C4-2B (cell line): ENCODE data around the gene MUC5AC.

ENCODE experiments used
- H3K27ac ChIP-seq: fragments of 450-650 bp; 2 replicates; pipeline ENCODE4 v1.5.1; 2017
- ZFX ChIP-seq: fragments of 450-650 bp; IDR thresholded peaks from 2 replicates; pipeline ENCODE4 v1.6.1; 2017
- TF ChIP-seq, protein P1 (sequence below): fragments of 450-650 bp; conservative IDR thresholded peaks from 2 replicates; pipeline ENCODE4 v1.5.1; 2017; ENCODE audit warnings: mild to moderate bottlenecking

Gene MUC5AC

DNA sequence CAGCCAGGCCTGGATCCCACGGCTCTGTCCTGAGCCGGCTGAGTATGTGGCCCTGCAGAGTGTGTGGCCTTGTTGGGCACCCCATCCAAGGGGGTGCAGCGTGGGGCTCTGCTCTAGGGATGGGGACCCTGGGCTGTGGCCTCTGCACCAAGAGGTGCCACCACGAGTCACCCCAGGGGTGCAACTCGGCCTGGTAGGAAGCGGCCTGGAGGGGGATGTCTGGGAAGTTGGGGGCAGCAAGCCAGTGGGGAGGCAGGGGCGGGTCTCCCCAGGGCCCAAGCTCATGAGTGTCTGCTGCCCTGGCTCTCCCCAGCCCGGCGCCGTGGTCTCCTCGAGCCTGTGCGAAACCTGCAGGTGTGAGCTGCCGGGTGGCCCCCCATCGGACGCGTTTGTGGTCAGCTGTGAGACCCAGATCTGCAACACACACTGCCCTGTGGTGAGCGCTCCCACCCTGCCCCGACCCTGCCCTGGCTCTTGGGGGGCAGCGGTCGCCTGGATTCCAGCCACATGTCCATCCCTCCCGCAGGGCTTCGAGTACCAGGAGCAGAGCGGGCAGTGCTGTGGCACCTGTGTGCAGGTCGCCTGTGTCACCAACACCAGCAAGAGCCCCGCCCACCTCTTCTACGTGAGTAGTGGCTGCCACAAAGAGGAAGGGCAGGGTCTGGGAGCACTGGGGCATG is 40.9 kb downstream of the MUC5AC start:
- TF ChIP-seq ZFX, result no peak
- TF ChIP-seq, protein P1, sequence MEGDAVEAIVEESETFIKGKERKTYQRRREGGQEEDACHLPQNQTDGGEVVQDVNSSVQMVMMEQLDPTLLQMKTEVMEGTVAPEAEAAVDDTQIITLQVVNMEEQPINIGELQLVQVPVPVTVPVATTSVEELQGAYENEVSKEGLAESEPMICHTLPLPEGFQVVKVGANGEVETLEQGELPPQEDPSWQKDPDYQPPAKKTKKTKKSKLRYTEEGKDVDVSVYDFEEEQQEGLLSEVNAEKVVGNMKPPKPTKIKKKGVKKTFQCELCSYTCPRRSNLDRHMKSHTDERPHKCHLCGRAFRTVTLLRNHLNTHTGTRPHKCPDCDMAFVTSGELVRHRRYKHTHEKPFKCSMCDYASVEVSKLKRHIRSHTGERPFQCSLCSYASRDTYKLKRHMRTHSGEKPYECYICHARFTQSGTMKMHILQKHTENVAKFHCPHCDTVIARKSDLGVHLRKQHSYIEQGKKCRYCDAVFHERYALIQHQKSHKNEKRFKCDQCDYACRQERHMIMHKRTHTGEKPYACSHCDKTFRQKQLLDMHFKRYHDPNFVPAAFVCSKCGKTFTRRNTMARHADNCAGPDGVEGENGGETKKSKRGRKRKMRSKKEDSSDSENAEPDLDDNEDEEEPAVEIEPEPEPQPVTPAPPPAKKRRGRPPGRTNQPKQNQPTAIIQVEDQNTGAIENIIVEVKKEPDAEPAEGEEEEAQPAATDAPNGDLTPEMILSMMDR, result no peak
- no peak overlapping the region for H3K27ac ChIP-seq

DNA sequence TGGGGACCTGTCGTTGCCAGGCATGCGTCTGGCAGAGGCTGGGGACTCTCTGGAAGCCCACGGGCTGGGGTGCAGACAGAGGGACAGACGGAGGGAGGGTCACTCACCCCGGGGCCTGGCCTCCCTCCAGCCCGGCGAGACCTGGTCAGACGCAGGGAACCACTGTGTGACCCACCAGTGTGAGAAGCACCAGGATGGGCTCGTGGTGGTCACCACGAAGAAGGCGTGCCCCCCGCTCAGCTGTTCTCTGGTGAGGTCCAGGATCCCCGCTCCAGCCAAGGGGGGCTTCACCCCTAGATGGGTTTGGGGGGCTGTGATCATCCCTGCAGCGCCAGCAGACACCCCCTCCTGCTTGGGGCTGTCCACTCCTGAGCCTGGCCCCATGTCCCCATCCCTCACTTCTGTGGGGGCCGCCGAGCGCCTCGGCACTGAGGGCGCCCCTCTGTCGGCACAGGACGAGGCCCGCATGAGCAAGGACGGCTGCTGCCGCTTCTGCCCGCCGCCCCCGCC is 41.5 kb downstream of the MUC5AC start:
- no peak overlapping the region for H3K27ac ChIP-seq
- TF ChIP-seq, protein P1, result no peak
- no peak for TF ChIP-seq ZFX

GRCh38 chr11:1199751-1200610 is 42.2 kb downstream of the MUC5AC start:
- TF ChIP-seq, protein P1, result no peak
- no peak for TF ChIP-seq ZFX
- H3K27ac ChIP-seq, result no peak overlapping the region

DNA sequence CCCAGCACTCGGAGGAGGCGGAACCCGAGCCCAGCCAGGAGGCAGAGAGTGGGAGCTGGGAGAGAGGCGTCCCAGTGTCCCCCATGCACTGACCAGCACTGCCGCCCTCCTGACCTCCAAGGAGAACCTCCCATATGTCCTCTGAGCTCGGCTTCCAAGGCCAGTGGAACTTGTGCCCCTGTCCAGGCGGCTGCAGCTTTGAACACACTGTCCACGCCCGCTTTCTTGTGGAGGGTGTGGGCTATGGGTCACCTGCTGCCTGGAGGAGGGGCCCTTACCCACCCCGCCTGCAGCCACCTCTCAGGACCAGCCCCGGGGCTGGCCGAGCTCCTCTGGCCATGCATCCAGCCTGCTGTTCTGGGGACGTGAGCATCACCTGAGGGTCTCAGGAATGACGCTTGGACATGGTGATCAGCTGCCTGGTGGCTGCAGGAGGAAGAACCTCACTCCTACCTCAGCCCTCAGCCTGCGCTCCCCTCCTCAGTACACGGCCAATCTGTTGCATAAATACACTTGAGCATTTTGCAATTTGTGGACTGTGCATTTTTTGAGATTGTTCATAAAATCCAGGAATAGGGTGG is 42.9 kb downstream of the MUC5AC start:
- no peak overlapping the region for H3K27ac ChIP-seq
- TF ChIP-seq, protein P1, result no peak
- TF ChIP-seq ZFX, result no peak

GRCh38 chr11:1201395-1202153 is 43.8 kb downstream of the MUC5AC start:
- TF ChIP-seq ZFX, result no peak
- TF ChIP-seq, protein P1, result no peak
- H3K27ac ChIP-seq, result no peak overlapping the region

DNA sequence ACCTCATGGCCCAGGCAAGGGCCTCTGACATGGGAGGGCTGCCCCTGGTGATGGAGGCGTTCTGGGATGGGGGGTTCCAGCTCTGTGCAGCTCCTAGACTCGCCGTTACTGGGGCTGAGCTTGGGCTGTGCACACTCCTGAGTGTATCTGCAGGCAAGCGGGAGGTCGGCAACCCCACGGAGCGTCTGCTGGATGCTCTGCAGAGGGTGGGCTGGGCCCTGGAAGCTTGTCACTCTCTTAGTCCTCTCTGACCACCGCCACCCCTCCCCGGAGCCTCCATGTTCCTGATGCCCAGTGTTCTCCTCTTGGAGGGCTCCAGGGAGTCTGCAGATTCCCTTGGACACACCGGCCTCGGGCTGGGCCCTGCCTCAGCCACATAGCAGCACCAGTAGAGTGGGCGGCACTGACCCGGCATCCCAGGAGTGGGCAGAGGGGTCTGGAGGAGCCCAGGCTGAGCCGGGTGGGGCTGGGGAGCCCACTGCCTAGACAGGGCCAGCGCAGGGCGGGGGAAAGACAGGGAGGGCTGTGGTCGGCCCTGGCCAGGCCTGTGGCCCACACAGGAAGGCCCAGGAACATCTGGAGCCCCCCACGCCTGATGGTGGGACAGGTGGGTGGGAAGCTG is 44.5 kb downstream of the MUC5AC start:
- no peak overlapping the region for H3K27ac ChIP-seq
- TF ChIP-seq ZFX, result no peak
